Endothelial cell (in vitro differentiated cells): ENCODE results near the gene LIN28B. TPM values are rescaled to one million over a fixed set of nuclear protein-coding genes. Genes with fewer than 3 reads are reported as not detected.
A peak's percentile ranks its signal among the peaks of the same experiment; 100 is the strongest.
"Not testable (repeated sequence)": the region's sequence is repeated elsewhere in the genome, so short reads cannot be mapped to it uniquely, and the experiment has no call there.

ENCODE experiments used
- DNase-seq: peaks from one replicate; pipeline ENCODE4 v3.0.0; 2021; ENCODE audit warnings: low spot score
- H3K27ac Mint-ChIP-seq: one replicate; pipeline ENCODE4 v1.8.0; 2021; ENCODE audit warnings: mixed read lengths, inconsistent platforms; ENCODE audit not compliant: unreplicated experiment
- H3K27me3 Mint-ChIP-seq: one replicate; pipeline ENCODE4 v1.8.0; 2021; ENCODE audit warnings: mild to moderate bottlenecking, moderate library complexity, mixed read lengths, inconsistent platforms; ENCODE audit not compliant: unreplicated experiment
- H3K36me3 Mint-ChIP-seq: one replicate; pipeline ENCODE4 v1.8.0; 2021; ENCODE audit warnings: mild to moderate bottlenecking, low read depth, mixed read lengths, inconsistent platforms; ENCODE audit not compliant: unreplicated experiment
- H3K4me1 Mint-ChIP-seq: one replicate; pipeline ENCODE4 v1.8.0; 2021; ENCODE audit warnings: mild to moderate bottlenecking, mixed read lengths, inconsistent platforms; ENCODE audit not compliant: unreplicated experiment
- H3K4me3 Mint-ChIP-seq: one replicate; pipeline ENCODE4 v1.8.0; 2021; ENCODE audit warnings: mild to moderate bottlenecking, mixed read lengths, inconsistent platforms; ENCODE audit not compliant: unreplicated experiment
- H3K9me3 Mint-ChIP-seq: one replicate; pipeline ENCODE4 v1.8.0; 2021; ENCODE audit warnings: mixed read lengths, inconsistent platforms; ENCODE audit not compliant: unreplicated experiment
- total RNA-seq: library from RNA; stranded (reverse); fragmentation: NEBNext Ultra II Directional; extraction: Animal tissue kit (Norgen Biotek cat#: 25700); gene quantifications from one replicate; pipeline ENCODE4 v1.2.1, GENCODE V29; 2021; ENCODE audit not compliant: unreplicated experiment
- TF ChIP-seq, protein P1 (sequence below): fragments of 200-600 bp; sonication (generic); IDR thresholded peaks from one replicate; pipeline ENCODE4 v1.5.0; 2021; ENCODE audit warnings: antibody characterized with exemption; ENCODE audit not compliant: unreplicated experiment

The LIN28B gene
- total RNA-seq, 1 donor from 2014 or later, result 36.9 TPM

GRCh38 chr6:105080279-105080678, 123.4 kb downstream of the LIN28B start:
- Mint-ChIP-seq H3K27me3 (no peaks in the 10 kb centered on the region), H3K36me3 (peaks cover 4% of the 10 kb centered on the region), H3K27ac (no peak overlapping the region), H3K4me1 (no peaks in the 10 kb centered on the region), H3K4me3 (no peak overlapping the region), H3K9me3 (no peaks in the 10 kb centered on the region)
- TF ChIP-seq, protein P1, sequence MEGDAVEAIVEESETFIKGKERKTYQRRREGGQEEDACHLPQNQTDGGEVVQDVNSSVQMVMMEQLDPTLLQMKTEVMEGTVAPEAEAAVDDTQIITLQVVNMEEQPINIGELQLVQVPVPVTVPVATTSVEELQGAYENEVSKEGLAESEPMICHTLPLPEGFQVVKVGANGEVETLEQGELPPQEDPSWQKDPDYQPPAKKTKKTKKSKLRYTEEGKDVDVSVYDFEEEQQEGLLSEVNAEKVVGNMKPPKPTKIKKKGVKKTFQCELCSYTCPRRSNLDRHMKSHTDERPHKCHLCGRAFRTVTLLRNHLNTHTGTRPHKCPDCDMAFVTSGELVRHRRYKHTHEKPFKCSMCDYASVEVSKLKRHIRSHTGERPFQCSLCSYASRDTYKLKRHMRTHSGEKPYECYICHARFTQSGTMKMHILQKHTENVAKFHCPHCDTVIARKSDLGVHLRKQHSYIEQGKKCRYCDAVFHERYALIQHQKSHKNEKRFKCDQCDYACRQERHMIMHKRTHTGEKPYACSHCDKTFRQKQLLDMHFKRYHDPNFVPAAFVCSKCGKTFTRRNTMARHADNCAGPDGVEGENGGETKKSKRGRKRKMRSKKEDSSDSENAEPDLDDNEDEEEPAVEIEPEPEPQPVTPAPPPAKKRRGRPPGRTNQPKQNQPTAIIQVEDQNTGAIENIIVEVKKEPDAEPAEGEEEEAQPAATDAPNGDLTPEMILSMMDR, result no peak
- no peak for DNase-seq

- H3K4me3 Mint-ChIP-seq, H3K4me1 Mint-ChIP-seq, H3K36me3 Mint-ChIP-seq: not testable (repeated sequence)
These were observed 124.8 kb downstream of the LIN28B start for GRCh38 chr6:105081662-105082061.

DNA sequence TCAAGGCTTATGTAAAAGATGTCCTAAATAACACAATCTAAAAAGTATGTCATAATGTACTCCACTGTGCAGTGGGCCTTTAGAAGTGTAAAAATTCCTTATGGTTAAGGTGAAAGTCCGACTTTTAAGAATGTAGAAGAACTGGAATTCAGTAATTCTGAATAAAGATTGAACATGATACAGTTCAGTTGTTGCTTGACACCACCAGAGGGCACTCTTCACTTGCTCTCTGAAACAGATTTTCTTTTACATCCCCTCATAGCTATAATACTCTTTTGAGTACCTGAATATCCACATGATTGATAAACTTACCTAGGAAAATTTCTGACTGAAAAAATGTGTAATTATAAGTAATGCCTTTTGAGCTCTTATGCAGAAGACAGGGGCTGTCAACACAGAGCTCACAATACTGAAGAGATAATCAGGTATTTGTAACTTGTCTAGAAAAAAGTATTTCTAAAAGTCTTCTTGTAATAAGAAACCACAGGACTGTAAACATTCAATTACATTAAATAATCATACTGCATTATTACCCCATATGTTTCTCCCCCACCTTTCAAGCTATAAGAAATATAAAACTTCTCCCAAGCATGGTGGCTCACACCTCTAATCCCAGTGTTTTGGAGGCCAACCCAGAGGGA, 130.8 kb downstream of the LIN28B start:
- Mint-ChIP-seq H3K36me3 (no peaks in the 10 kb centered on the region), H3K9me3 (no peaks in the 10 kb centered on the region), H3K27me3 (no peaks in the 10 kb centered on the region), H3K27ac (no peak overlapping the region), H3K4me1 (no peaks in the 10 kb centered on the region), H3K4me3 (no peak overlapping the region)
- TF ChIP-seq, protein P1, result peak; percentile 86
- DNase-seq, result peak; percentile 15

More at GRCh38 chr6:105081662-105082061, 124.8 kb downstream of the LIN28B start:
- H3K27ac Mint-ChIP-seq, H3K27me3 Mint-ChIP-seq, DNase-seq, H3K9me3 Mint-ChIP-seq: not testable (repeated sequence)

GRCh38 chr6:105091140-105091829, 134.4 kb downstream of the LIN28B start:
- no peaks in the 10 kb centered on the region for H3K9me3 Mint-ChIP-seq
- no peak overlapping the region for H3K4me3 Mint-ChIP-seq
- no peaks in the 10 kb centered on the region for H3K4me1 Mint-ChIP-seq
- no peak overlapping the region for H3K27ac Mint-ChIP-seq
- no peaks in the 10 kb centered on the region for H3K27me3 Mint-ChIP-seq
- TF ChIP-seq, protein P1, result no peak
- no peaks in the 10 kb centered on the region for H3K36me3 Mint-ChIP-seq
- DNase-seq, result no peak

DNA sequence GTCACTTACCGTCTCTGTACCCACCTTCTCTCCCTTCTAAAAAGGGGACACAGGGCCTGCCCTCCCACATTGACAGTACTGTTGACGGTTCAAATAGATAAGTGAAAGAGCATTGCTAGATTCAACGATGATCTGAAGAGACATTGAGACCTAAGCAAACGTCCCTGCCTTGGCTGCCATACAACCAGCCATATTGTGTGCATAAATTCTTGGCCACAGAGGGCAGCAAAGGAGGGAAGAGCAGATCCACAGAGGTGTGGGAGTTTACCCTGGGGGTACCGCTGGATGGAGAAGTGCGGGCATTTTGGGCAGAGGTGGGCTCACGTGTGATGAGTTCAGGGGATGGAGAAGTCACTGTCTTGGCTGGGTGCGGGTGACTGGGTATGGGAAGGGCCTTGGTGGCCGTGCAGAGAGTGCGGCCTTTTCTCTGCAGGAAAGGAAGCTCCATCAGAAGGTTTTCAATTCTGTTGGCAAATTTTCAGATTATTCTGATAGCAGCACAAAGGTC, 137.3 kb downstream of the LIN28B start:
- no peaks in the 10 kb centered on the region for H3K4me1 Mint-ChIP-seq

More for the DNA sequence above, 137.3 kb downstream of the LIN28B start:
- Mint-ChIP-seq H3K27ac (no peak overlapping the region), H3K9me3 (no peaks in the 10 kb centered on the region), H3K27me3 (no peaks in the 10 kb centered on the region), H3K4me3 (no peak overlapping the region), H3K36me3 (no peaks in the 10 kb centered on the region)
- no peak for DNase-seq
- TF ChIP-seq, protein P1, result no peak
